Astrocyte (in vitro differentiated cells and primary cell): Measurements from ENCODE around the gene FRG2. TPM values are rescaled to one million over a fixed set of nuclear protein-coding genes. Genes with fewer than 3 reads are reported as not detected.
A peak's percentile ranks its signal among the peaks of the same experiment; 100 is the strongest.
"Not testable (repeated sequence)": the region's sequence is repeated elsewhere in the genome, so short reads cannot be mapped to it uniquely, and the experiment has no call there.

Experiments used
- DNase-seq: peaks from one replicate; pipeline ENCODE4 v3.0.0-alpha.2; 2010; ENCODE audit warnings: low read depth
- FAIRE-seq: peaks from 2 replicates; lab custom pipeline; 2011; peaks lifted over from hg19 to GRCh38; lab: Jason Lieb, UNC
- H2AFZ ChIP-seq: 2 replicates; pipeline ENCODE4 v1.6.0; 2012; ENCODE audit warnings: low read depth, low read length, inconsistent platforms
- H3K27ac ChIP-seq: 2 replicates; pipeline ENCODE4 v1.5.1; 2011; ENCODE audit warnings: low read depth, low read length, inconsistent platforms
- H3K27me3 ChIP-seq: 2 replicates; pipeline ENCODE4 v1.6.0; 2011; ENCODE audit warnings: low read length, inconsistent platforms; ENCODE audit not compliant: insufficient read depth
- H3K36me3 ChIP-seq: 2 replicates; pipeline ENCODE4 v1.5.1; 2011; ENCODE audit warnings: low read length, inconsistent platforms; ENCODE audit not compliant: insufficient read depth
- H3K4me1 ChIP-seq: 2 replicates; pipeline ENCODE4 v1.5.1; 2011; ENCODE audit warnings: low read length, inconsistent platforms; ENCODE audit not compliant: insufficient read depth
- H3K4me2 ChIP-seq: 2 replicates; pipeline ENCODE4 v1.6.0; 2012; ENCODE audit warnings: low read length, inconsistent platforms
- H3K4me3 ChIP-seq: 2 replicates; pipeline ENCODE4 v1.5.1; 2011; ENCODE audit warnings: low read depth, mild to moderate bottlenecking, low read length, inconsistent platforms; ENCODE audit not compliant: insufficient read depth
- H3K79me2 ChIP-seq: 2 replicates; pipeline ENCODE4 v1.6.0; 2012; ENCODE audit warnings: mild to moderate bottlenecking, low read length, inconsistent platforms; ENCODE audit not compliant: insufficient read depth
- H3K9ac ChIP-seq: 2 replicates; pipeline ENCODE4 v1.6.0; 2012; ENCODE audit warnings: mild to moderate bottlenecking, low read length, inconsistent platforms
- H3K9me3 ChIP-seq: 2 replicates; pipeline ENCODE4 v1.5.1; 2012; ENCODE audit warnings: low read depth, mild to moderate bottlenecking, low read length, inconsistent platforms; ENCODE audit not compliant: insufficient read depth
- H4K20me1 ChIP-seq: 2 replicates; pipeline ENCODE4 v1.6.0; 2012; ENCODE audit warnings: low read length, inconsistent platforms; ENCODE audit not compliant: insufficient read depth
- H3K27ac Mint-ChIP-seq: one replicate; pipeline ENCODE4 v1.8.0; 2021; ENCODE audit warnings: mild to moderate bottlenecking, mixed read lengths; ENCODE audit not compliant: unreplicated experiment
- H3K27me3 Mint-ChIP-seq: one replicate; pipeline ENCODE4 v1.8.0; 2021; ENCODE audit warnings: low read depth, mixed read lengths; ENCODE audit not compliant: unreplicated experiment
- H3K36me3 Mint-ChIP-seq: one replicate; pipeline ENCODE4 v1.8.0; 2021; ENCODE audit warnings: low read depth, mixed read lengths; ENCODE audit not compliant: unreplicated experiment
- H3K4me1 Mint-ChIP-seq: one replicate; pipeline ENCODE4 v1.8.0; 2021; ENCODE audit warnings: low read depth, mixed read lengths; ENCODE audit not compliant: unreplicated experiment
- H3K4me3 Mint-ChIP-seq: one replicate; pipeline ENCODE4 v1.8.0; 2021; ENCODE audit warnings: mild to moderate bottlenecking, moderate library complexity, mixed read lengths; ENCODE audit not compliant: unreplicated experiment
- H3K9me3 Mint-ChIP-seq: one replicate; pipeline ENCODE4 v1.8.0; 2021; ENCODE audit warnings: mild to moderate bottlenecking, mixed read lengths; ENCODE audit not compliant: unreplicated experiment
- CTCF ChIP-seq: IDR thresholded peaks from 2 replicates; pipeline ENCODE4 v1.5.1; 2011; ENCODE audit warnings: low read depth, mild to moderate bottlenecking, inconsistent platforms, low read length, moderate library complexity; ENCODE audit not compliant: insufficient read depth
- EZH2 ChIP-seq: IDR thresholded peaks from 2 replicates; pipeline ENCODE4 v1.6.1; 2012; ENCODE audit warnings: mild to moderate bottlenecking, low read length, inconsistent platforms; ENCODE audit not compliant: insufficient read depth
- total RNA-seq: library from RNA; stranded (reverse); gene quantifications from 2 replicates; pipeline ENCODE4 v1.2.1, GENCODE V29; 2021

Gene FRG2
- total RNA-seq, 1 donor from 2014 or later, result not detected

GRCh38 chr4:190022614-190023281 is 4.3 kb downstream of the FRG2 start:
- not testable (repeated sequence) for H3K4me1 Mint-ChIP-seq, H3K4me3 Mint-ChIP-seq, DNase-seq, H3K27ac Mint-ChIP-seq, H3K79me2 ChIP-seq, H3K27ac ChIP-seq, FAIRE-seq, H3K9me3 ChIP-seq, H3K36me3 Mint-ChIP-seq, H4K20me1 ChIP-seq, H3K36me3 ChIP-seq, H2AFZ ChIP-seq, H3K4me1 ChIP-seq, H3K4me3 ChIP-seq, H3K9ac ChIP-seq
- TF ChIP-seq EZH2, result peak; percentile 2
- H3K4me2 ChIP-seq, result peak overlapping the region; percentile 19
- H3K27me3 Mint-ChIP-seq, result peaks cover 32% of the 10 kb centered on the region
- H3K9me3 Mint-ChIP-seq, result peaks cover 21% of the 10 kb centered on the region
- peaks cover 33% of the 10 kb centered on the region for H3K27me3 ChIP-seq

GRCh38 chr4:190021973-190022372 is 5.1 kb downstream of the FRG2 start:
- not testable (repeated sequence) for H2AFZ ChIP-seq, H3K9ac ChIP-seq, H3K4me1 Mint-ChIP-seq, H3K4me1 ChIP-seq, H3K79me2 ChIP-seq, H3K36me3 Mint-ChIP-seq, DNase-seq, FAIRE-seq, H3K4me2 ChIP-seq, H3K27ac Mint-ChIP-seq, H3K36me3 ChIP-seq, H3K27ac ChIP-seq, H3K4me3 Mint-ChIP-seq, H4K20me1 ChIP-seq, H3K4me3 ChIP-seq
- peaks cover 23% of the 10 kb centered on the region for H3K9me3 Mint-ChIP-seq
- Histone ChIP-seq H3K27me3 (peaks cover 40% of the 10 kb centered on the region), H3K9me3 (peaks cover 10% of the 10 kb centered on the region)
- TF ChIP-seq EZH2, result peak; percentile 51
- peaks cover 34% of the 10 kb centered on the region for H3K27me3 Mint-ChIP-seq

GRCh38 chr4:190020790-190021717 is 6.0 kb downstream of the FRG2 start:
- TF ChIP-seq CTCF, result no peak
- peak; percentile 57 for TF ChIP-seq EZH2
- Histone ChIP-seq H3K27me3 (peaks cover 49% of the 10 kb centered on the region), H3K4me1 (no peaks in the 10 kb centered on the region), H3K9me3 (peaks cover 14% of the 10 kb centered on the region), H4K20me1 (no peaks in the 10 kb centered on the region), H3K36me3 (no peaks in the 10 kb centered on the region), H3K9ac (no peak overlapping the region), H3K27ac (no peak overlapping the region), H3K79me2 (no peaks in the 10 kb centered on the region), H2AFZ (peak overlapping the region; percentile 47), H3K4me2 (peak overlapping the region; percentile 73), H3K4me3 (peak overlapping the region; percentile 23)
- H3K27ac Mint-ChIP-seq, result no peak overlapping the region
- DNase-seq, result peak; percentile 7
- peaks cover 43% of the 10 kb centered on the region for H3K27me3 Mint-ChIP-seq
- H3K4me3 Mint-ChIP-seq, result no peak overlapping the region
- H3K4me1 Mint-ChIP-seq, result no peaks in the 10 kb centered on the region
- peaks cover 32% of the 10 kb centered on the region for H3K9me3 Mint-ChIP-seq
- H3K36me3 Mint-ChIP-seq, result no peaks in the 10 kb centered on the region
- no peak for FAIRE-seq

- H2AFZ ChIP-seq, H3K36me3 ChIP-seq, H3K4me3 Mint-ChIP-seq, H4K20me1 ChIP-seq, H3K4me3 ChIP-seq, H3K4me1 Mint-ChIP-seq, H3K4me2 ChIP-seq, H3K27ac ChIP-seq, H3K36me3 Mint-ChIP-seq, H3K79me2 ChIP-seq, H3K9ac ChIP-seq, DNase-seq, H3K4me1 ChIP-seq: not testable (repeated sequence)
- peak; percentile 73 for FAIRE-seq
- peaks cover 33% of the 10 kb centered on the region for H3K9me3 Mint-ChIP-seq
- Histone ChIP-seq H3K27me3 (peaks cover 55% of the 10 kb centered on the region), H3K9me3 (peaks cover 14% of the 10 kb centered on the region)
- peaks cover 48% of the 10 kb centered on the region for H3K27me3 Mint-ChIP-seq
- H3K27ac Mint-ChIP-seq, result peak overlapping the region; percentile 41
Measured at GRCh38 chr4:190019859-190020463, 7.1 kb downstream of the FRG2 start.
